Stimulated activated naive CD4-positive, alpha-beta T cell (primary cell): ENCODE results near the gene ZNF184.
"Not testable (repeated sequence)": the region's sequence is repeated elsewhere in the genome, so short reads cannot be mapped to it uniquely, and the experiment has no call there.

Source experiments
- DNase-seq, 6 experiments: peaks; one replicate each; lab custom pipeline; 2025; lab: John Stamatoyannopoulos, UW

Gene ZNF184

DNA sequence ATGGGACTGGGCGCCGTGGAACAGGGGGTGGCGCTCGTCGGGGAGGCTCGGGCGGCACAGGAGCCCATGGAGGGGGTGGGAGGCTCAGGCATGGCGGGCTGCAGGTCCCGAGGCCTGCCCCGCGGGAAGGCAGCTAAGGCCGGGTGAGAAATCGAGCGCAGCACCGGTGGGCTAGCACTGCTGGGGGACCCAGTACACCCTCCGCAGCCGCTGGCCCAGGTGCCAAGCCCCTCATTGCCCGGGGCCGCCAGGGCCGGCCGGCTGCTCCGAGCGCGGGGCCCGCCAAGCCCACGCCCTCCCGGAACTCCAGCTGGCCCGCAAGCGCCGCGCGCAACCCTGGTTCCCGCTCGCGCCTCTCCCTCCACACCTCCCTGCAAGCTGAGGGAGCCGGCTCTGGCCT lies 48.1 kb downstream of the ZNF184 start:
- DNase-seq = not testable (repeated sequence)

DNA sequence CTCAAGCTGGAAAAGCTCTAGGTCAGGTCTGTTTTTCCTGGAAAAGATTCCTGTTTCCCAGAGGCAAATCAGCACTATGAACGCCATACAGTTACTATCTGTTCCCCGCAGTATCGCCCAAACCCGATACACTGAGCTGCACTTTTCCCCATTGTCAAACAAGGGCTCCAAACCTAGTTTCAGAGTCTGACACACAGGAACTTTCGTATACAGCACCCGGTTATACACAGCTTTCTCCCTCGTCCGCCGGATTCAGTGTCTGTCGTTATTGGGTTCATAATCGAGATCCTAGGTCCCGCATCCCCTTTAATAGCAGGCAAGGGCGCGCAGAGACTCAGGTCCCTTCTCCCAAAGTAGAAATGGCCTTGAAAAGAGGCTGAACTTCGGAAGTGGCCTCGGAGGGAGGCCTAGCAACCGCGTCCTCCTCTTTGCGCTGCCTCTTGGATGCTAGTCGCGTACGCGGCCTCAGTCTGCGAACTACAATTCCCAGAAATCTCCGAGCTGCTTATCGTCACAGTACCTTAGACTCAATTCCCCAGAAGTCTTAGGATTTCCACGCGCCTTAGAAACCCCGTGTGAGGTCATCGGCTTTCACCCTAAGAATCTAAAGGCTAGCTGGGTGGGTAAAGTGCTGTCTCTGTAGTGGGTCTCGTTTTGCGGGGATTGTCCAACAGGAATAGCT lies 50.1 kb downstream of the ZNF184 start:
- DNase-seq = no peak

- no peak for DNase-seq
Measured at GRCh38 chr6:27419363-27419762, 53.5 kb downstream of the ZNF184 start.

DNA sequence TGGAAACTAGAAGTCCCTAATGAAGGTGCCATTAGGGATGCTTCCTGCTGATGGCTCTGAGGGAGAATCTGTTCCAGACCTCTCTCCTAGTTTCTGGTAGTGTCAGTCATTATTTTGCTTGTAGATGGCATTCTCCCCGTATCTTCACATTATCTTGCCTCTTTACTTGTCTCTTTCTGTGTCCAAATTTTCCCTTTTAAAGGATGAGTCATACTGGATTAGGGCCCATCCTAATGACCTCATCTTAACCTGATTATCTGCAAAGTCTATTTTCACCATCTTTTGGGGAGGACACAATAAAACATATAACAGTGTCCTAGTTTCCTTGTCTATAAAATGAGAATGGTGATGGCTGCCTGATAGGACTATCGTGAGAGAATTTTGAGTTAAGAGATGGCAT lies 57.0 kb downstream of the ZNF184 start:
- DNase-seq = no peak

- no peak for DNase-seq
Measured at GRCh38 chr6:27414996-27415395, 57.9 kb downstream of the ZNF184 start.

- DNase-seq = no peak
Measured at GRCh38 chr6:27414300-27414699, 58.6 kb downstream of the ZNF184 start.

DNA sequence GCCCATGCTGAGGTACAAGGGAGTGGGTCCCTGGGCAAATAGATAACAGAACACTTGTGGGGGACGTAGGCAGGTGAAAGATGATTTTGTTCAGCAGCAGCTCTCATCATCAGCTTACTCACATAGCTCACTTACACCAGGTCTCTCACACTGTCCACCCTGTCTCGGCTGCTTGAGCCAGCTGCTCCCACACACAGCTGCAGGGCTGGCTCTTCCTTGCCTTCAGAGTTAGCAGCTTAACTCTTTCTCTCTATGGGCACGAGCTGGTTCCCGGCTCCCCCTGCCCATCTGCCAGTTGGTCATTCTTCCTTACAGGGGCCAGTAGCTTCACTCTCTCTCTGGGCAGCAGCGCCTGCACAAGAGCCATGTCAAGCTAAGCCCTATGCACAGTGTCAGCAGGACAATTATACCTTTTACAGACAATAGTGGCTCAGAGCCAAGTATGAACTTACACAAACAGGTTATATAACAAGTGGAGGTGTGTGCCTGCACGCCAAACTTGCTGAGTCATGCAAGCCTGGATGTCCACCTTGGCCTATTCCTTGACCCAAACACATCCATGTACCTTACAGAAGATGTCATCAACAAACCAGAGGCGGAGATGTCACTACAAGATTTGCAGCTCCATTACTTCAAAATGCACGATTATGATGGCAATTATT lies 65.6 kb downstream of the ZNF184 start:
- no peak for DNase-seq

DNA sequence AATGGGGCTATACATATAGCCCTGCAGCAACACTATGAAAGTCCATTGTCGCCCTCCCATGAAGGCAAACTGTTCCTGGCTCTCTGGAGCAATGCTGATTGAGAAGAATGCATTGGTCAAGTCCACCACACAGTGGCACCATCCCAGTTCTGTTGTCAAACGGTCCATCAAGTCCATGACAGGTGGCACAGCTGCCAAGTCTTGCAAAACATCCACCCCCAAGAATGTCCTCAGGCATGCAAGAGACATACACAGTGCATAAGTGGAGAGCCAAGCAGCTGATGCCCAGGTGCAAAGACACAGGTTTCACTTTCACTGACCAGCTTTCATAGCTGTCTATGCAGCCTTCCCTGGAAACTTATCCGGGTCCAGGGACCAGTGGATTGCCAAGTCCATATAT lies 66.8 kb downstream of the ZNF184 start:
- no peak for DNase-seq

DNA sequence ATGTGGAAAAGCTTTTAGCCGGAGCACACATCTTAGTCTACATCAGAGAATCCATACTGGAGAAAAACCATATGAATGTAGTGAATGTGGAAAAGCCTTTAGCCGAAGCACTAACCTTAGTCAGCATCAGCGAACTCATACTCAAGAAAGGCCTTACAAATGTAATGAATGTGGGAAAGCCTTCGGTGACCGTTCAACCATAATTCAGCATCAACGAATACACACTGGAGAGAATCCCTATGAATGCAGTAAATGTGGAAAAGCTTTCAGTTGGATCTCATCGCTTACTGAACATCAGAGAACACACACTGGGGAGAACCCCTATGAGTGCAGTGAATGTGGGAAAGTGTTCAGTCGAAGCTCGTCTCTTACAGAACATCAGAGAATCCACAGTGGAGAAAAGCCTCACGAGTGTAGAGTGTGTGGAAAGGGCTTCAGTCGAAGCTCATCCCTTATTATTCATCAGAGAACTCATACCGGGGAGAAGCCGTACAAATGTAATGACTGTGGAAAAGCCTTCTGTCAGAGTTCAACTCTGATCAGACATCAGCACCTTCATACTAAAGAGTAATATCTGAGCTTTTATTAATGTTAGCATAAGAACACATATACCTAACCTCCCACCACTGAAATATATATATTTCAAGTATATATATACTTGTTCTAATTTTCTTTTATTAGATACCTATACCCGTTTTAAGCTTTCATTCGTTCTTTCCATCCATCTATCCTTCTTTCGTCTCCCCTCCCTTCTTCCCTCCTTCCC lies 71.8 kb downstream of the ZNF184 start:
- no peak for DNase-seq
